ENCODE measurements around the gene MIS12.
A peak's percentile ranks its signal among the peaks of the same experiment; 100 is the strongest.

The MIS12 gene

GRCh38 chr17:5499476-5500231, 13.3 kb downstream of the MIS12 start:
- DNase-seq (ENCODE audit: low read depth): no peak
- H3K4me3 ChIP-seq (ENCODE audit: low read depth, low read length): peak overlapping the region; percentile 82
- no peak for TF ChIP-seq CTCF (conservative IDR thresholded peaks at IDR 0.05; ENCODE audit: low read depth, low read length)

GRCh38 chr17:5500247-5500588, 13.9 kb downstream of the MIS12 start:
- peak overlapping the region; percentile 82 for H3K4me3 ChIP-seq (ENCODE audit: low read depth, low read length)
- no peak for TF ChIP-seq CTCF (conservative IDR thresholded peaks at IDR 0.05; ENCODE audit: low read depth, low read length)
- DNase-seq (ENCODE audit: low read depth): peak; percentile 13

- peak overlapping the region; percentile 82 for H3K4me3 ChIP-seq (ENCODE audit: low read depth, low read length)
- no peak for TF ChIP-seq CTCF (conservative IDR thresholded peaks at IDR 0.05; ENCODE audit: low read depth, low read length)
- peak; percentile 93 for DNase-seq (ENCODE audit: low read depth)
Measured at GRCh38 chr17:5500589-5501391, 14.4 kb downstream of the MIS12 start.

GRCh38 chr17:5501685-5502084, 15.3 kb downstream of the MIS12 start:
- no peak overlapping the region for H3K4me3 ChIP-seq (ENCODE audit: low read depth, low read length)
- TF ChIP-seq CTCF (conservative IDR thresholded peaks at IDR 0.05; ENCODE audit: low read depth, low read length): no peak
- no peak for DNase-seq (ENCODE audit: low read depth)

- no peak for TF ChIP-seq CTCF (conservative IDR thresholded peaks at IDR 0.05; ENCODE audit: low read depth, low read length)
- H3K4me3 ChIP-seq (ENCODE audit: low read depth, low read length): no peak overlapping the region
- no peak for DNase-seq (ENCODE audit: low read depth)
Measured at GRCh38 chr17:5502552-5502951, 16.2 kb downstream of the MIS12 start.

GRCh38 chr17:5506307-5506706, 19.9 kb downstream of the MIS12 start:
- no peak for DNase-seq (ENCODE audit: low read depth)
- no peak overlapping the region for H3K4me3 ChIP-seq (ENCODE audit: low read depth, low read length)
- TF ChIP-seq CTCF (conservative IDR thresholded peaks at IDR 0.05; ENCODE audit: low read depth, low read length): no peak
